GM19328 (cell line): ENCODE measurements around the gene SKAP1.
"Not testable (repeated sequence)": the region's sequence is repeated elsewhere in the genome, so short reads cannot be mapped to it uniquely, and the experiment has no call there.

Experiments used
- ATAC-seq: cut with Tn5 transposase; IDR thresholded peaks from one replicate; pipeline ENCODE4 v1.9.1; 2021; ENCODE audit warnings: mild to moderate bottlenecking, moderate library complexity; ENCODE audit not compliant: unreplicated experiment

The SKAP1 gene

GRCh38 chr17:48416971-48417370, 13.0 kb downstream of the SKAP1 start:
- ATAC-seq = no peak

GRCh38 chr17:48413613-48414405, 16.2 kb downstream of the SKAP1 start:
- ATAC-seq = no peak

GRCh38 chr17:48412841-48413240, 17.2 kb downstream of the SKAP1 start:
- no peak for ATAC-seq

- ATAC-seq = not testable (repeated sequence)
These were observed 19.2 kb downstream of the SKAP1 start for GRCh38 chr17:48410821-48411220.

GRCh38 chr17:48409607-48410006, 20.4 kb downstream of the SKAP1 start:
- no peak for ATAC-seq

- ATAC-seq = no peak
These were observed 23.0 kb downstream of the SKAP1 start for GRCh38 chr17:48406936-48407567.

- ATAC-seq = no peak
These were observed 35.2 kb downstream of the SKAP1 start for GRCh38 chr17:48394821-48395220.

- ATAC-seq = no peak
These were observed 36.7 kb downstream of the SKAP1 start for GRCh38 chr17:48393283-48393682.

GRCh38 chr17:48392857-48393256, 37.2 kb downstream of the SKAP1 start:
- no peak for ATAC-seq

- ATAC-seq = no peak
These were observed 38.6 kb downstream of the SKAP1 start for GRCh38 chr17:48391444-48391843.

GRCh38 chr17:48389903-48390302, 40.1 kb downstream of the SKAP1 start:
- no peak for ATAC-seq

- ATAC-seq = no peak
These were observed 40.9 kb downstream of the SKAP1 start for GRCh38 chr17:48388955-48389743.

- no peak for ATAC-seq
These were observed 43.2 kb downstream of the SKAP1 start for GRCh38 chr17:48386826-48387225.

GRCh38 chr17:48385319-48385718, 44.7 kb downstream of the SKAP1 start:
- no peak for ATAC-seq

GRCh38 chr17:48384164-48384563, 45.9 kb downstream of the SKAP1 start:
- ATAC-seq = no peak

GRCh38 chr17:48382989-48383388, 47.0 kb downstream of the SKAP1 start:
- ATAC-seq = no peak

- no peak for ATAC-seq
These were observed 51.2 kb downstream of the SKAP1 start for GRCh38 chr17:48378708-48379392.

GRCh38 chr17:48378238-48378637, 51.8 kb downstream of the SKAP1 start:
- ATAC-seq = no peak

- ATAC-seq = no peak
These were observed 53.2 kb downstream of the SKAP1 start for GRCh38 chr17:48376682-48377325.

- ATAC-seq = no peak
These were observed 54.7 kb downstream of the SKAP1 start for GRCh38 chr17:48375356-48375755.
